IPS-NIHi7 (cell line): ENCODE results near the gene FGD4.

Source experiments
- DNase-seq: peaks from one replicate; pipeline ENCODE4 v3.0.0; 2012; ENCODE audit warnings: mixed read lengths; ENCODE audit errors: extremely low spot score

FGD4 gene

DNA sequence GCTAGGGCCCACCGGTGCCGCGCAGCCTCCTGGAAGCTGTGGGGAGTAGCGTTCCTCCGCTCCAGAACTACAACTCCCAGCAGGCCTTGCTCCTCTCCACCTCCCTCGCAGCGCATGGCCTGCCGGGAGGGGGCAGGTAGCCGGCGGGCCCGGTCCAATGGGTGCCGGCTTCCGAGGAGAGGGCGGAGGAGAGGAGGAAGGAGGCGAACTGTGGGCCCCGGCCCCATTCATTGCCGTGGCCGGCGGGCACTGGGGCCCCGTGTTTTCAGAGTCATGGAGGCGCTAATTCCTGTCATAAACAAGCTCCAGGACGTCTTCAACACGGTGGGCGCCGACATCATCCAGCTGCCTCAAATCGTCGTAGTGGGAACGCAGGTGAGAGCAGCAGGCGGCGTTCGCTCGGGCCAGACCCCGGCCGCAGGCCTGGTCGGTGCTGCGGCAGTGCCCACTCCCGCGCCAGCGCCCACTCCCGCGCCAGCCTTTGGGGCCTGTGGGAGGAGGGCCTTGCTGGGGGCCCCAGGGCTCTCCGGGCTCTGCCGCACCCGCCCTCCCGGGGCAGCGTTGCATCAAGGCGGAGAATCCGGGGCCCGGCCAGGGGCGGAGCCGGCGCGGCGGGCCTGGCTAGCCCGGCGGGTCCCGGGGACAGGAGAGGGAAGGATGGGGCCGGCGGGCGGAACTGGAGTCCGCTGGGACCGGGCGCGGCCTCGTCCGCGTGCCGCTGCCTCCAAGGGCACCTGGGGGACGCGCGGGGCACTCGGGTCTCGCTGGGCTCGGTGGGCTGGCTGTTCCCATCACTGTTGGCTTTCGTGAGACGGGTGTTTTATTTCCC is 279.9 kb downstream of the FGD4 start, which contains the start of gene DNM1L:
Gene DNM1L (plus strand): TSS at position 211 of the 829 bp plus-strand sequence. CDS start 63 bp downstream, at position 274.
- peak; percentile 99 for DNase-seq

DNA sequence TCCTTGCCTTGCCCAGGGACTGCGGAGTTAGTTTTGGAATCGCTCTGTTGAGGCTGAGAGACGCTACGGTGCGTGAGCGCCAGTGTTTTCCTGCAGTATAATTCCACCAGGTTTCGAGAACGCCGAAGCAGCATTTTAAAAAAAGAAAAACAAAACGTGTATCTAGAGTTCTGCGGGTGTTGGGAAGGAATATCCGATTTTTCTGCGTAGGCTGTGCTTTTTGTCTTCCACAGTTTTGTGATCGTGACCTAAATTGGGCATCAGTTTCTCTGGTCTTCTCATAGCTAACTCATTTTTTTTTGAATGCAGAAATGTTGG is 280.5 kb downstream of the FGD4 start:
- DNase-seq: no peak

- DNase-seq: no peak
Observed at GRCh38 chr12:32680787-32681186, 281.4 kb downstream of the FGD4 start.

GRCh38 chr12:32681272-32681671 is 281.9 kb downstream of the FGD4 start:
- DNase-seq: no peak

GRCh38 chr12:32686340-32686739 is 287.0 kb downstream of the FGD4 start:
- no peak for DNase-seq

DNA sequence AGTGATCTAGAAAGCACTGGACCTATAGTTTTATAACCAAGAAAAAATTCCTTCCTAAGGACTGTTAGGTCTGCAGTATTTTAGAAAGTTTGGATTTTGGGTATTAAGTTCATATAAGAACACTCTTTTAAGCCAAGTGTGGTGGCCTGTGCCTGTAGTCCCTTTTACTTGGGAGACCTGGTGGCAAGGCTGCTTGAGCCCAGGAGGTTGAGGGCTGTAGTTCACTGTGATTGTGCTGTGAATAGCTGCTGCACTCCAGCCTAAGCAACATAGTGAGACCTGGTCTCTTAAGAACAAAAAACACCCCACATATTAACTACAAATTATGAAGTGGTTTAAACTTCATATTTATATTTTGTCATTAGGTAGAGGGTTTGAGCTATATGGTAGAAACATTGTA is 289.4 kb downstream of the FGD4 start:
- DNase-seq: no peak

- no peak for DNase-seq
Observed at GRCh38 chr12:32690927-32691326, 291.6 kb downstream of the FGD4 start.

GRCh38 chr12:32692358-32692757 is 293.0 kb downstream of the FGD4 start:
- DNase-seq: no peak

DNA sequence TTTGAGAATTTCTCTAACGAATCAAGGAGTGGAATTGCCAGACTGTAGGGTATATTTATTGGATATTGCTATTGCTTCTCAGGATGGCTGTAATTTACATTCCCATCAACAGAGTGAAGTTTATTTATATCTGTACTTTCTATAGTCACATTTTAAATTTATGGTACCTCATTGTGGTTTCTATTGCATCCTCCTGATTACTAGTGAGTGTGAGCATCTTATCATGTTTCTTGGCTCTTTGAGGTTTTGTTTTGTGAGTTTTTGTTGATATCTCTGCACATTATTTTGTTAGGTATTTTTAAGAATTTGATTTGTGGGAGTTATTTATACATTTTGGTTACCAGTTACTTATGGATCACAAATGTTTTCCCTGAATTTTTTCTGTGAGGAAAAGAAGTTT is 293.7 kb downstream of the FGD4 start:
- DNase-seq: no peak
